ENCODE measurements around the gene RGS3.

The RGS3 gene

DNA sequence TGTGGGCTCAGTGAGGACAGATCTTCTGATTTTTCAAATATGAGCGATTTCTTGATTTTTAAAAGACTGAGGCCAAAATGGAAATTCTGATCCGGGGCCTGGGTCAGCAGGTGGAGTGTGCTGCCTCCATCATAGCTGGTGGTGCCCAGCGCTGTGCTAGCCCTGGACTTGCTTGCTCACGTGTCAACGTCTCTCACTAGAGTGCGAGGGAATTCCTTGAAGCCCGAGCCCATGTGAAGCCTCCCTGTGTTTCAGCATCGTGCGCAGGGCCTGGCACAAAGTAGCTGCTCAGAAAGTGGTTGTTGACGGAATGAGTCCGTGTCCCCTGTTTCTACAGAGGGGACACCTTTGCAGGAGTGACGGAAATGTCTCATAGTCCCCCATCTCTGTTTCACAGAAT lies 50.5 kb downstream of the RGS3 start:
- DNase-seq = no peak

DNA sequence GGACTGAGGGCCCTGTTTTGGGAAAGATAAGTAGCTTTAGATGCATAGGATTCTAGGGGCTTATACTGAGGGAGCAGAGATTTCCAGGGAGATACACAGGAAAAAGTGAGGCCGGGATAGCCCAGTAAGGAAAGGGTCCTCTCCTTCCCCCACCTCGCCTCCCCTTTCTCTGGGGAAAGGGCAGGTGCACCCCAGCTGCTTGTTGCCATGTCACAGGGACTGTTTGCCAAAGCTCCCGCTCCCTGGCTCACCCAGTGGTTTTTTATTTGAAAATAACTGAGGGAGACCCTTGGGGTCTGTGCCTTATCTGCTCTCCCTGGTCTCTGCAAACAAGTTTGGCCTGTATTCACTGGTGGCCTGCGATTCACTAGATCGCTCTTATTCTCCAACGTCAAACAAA lies 51.2 kb downstream of the RGS3 start:
- no peak for DNase-seq

- no peak for DNase-seq
Measured at GRCh38 chr9:113515862-113516261, 52.3 kb downstream of the RGS3 start.

DNA sequence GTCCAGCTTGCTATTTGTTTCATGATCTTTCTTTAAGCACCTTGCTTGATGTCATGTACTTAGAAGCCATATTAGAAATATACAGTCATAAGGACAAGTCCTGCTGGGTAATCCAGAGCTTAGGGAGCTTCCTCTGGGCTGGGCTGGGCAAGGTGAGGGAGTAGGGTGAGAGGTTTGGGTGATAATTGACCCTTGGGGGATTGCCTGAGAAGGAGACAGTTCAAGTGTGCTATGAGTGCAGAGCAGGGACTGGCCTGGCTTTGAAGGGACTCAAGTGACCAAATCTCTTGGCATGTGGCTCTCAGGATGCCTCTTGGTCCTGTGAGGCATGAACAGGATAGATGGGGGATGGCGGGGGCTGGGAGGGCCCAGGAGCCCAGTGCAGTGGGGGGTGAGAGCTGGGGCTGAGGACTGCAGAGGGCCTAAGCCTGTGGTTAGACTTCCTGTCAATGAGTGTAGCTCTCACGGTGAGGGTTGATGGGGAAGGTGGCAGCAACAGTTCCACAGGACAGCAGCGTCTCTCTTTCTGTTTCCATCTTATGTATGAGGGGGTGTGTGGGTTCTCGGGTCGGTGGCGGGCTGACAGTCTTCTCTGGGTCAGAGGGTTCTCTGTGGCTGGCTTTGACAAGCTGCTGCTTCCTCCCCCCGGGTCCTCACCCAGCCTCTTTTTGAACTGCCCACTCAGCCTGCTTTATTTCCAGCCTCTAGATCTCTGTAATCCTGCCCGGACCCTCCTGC lies 53.5 kb downstream of the RGS3 start:
- DNase-seq = no peak

- no peak for DNase-seq
Measured at GRCh38 chr9:113519426-113520108, 56.0 kb downstream of the RGS3 start.

DNA sequence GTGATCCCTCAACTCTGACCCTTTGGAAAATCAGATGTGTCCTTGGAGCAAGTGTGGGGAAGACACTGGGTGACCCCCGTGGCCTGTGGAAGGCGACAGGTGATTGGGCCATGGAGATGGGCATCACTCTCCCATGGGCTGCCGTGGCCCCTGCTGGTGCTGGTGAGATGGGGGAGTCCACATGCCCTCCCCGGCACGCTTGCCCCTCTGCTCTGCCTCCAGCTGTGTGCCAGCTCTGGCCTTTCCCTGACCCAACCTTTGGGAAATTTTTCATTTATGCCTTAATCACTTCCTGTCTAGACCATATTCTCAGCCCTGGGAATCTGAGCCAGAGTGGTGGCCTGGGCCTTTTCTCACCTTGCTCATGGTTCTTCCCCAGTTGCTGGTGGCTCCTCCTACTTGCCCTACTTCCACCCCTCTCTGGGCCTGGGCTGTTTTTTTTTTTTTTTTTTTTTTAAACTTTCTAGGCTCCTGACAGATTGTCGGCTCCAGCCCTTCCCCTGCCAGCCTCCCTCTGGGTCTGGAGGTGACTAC lies 56.6 kb downstream of the RGS3 start:
- no peak for DNase-seq

DNA sequence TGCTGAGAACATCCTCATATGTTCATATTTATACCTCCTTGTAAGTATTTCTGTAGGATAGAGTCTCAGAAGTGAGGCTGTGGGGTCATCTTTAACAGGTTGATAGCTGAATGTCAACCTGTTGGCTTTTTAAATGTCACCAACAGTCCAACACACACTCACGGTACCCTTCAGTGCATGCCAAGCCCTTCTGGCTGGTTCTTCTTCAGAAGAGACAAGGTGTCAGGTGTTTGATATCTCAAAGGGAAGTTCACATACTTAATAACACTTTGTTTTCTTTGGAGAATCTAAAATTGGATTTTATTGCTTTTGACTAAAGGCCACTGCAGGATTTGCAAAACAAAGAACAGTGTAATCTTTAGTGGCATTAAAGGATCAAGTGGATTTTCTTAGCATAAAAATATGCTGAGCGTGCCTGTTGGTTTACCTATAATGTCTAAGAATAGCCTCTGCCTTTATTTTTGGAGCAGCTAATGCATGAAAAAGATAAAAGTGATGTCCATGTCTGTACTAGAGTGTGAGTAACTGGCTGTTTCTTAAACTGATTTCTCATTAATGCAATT lies 58.2 kb downstream of the RGS3 start:
- no peak for DNase-seq

- DNase-seq = no peak
Measured at GRCh38 chr9:113522419-113522818, 58.9 kb downstream of the RGS3 start.

GRCh38 chr9:113522858-113523257 lies 59.3 kb downstream of the RGS3 start:
- no peak for DNase-seq

DNA sequence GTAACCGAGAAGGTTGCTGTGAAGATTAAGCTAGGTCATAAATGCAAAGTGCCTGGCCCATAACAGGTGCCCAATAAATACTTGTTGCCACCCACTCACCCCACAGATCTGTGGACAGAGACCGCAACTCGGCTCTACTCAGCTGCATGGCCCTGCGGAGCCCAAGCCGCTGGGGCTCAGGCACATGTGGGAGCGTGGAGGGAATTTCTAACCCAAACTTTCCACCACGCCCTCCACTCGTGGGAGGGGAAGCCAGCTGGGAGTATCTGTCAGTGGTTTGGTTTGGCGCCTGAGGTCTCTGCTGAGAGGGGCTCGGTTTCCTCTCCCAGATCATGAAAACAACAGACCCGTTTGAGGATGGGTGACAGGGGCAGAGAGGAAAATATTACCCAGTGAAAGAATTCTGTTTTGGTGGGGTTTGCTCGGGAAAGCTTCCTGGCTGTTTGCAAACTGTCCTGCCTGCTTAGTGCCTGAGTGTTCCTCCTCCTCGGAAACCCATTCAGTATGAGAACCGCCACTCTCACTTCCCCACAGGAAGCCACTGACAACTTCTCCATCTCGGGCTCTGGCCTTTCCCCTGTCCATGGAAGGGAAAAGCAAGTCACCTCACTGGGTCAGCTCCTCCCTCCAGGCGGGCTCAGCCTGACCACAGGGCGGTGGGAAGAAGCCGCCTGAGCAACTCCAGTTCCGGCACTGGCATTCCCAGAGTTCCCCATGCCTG lies 60.1 kb downstream of the RGS3 start:
- no peak for DNase-seq

DNA sequence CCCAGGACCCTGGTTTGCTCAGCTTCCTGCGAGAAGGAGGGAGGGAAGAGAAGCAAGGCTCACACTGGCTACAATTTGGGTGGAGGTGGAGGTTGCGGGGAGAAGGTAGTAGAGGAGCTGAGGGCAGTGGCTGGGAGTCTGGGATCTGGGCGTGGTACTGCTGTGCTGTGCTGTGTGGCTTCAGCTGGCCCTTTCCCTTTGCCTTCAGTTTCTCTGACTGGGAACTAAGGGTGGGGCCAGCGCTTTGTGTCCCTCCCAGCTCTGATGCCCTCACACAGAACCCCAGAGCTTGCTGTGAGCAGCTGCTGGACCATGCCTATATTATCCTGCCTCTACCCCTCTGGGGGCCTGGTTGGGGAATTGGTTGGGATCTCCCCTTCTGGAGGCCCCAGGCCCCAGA lies 60.9 kb downstream of the RGS3 start:
- no peak for DNase-seq

- no peak for DNase-seq
Measured at GRCh38 chr9:113525205-113525604, 61.7 kb downstream of the RGS3 start.

- no peak for DNase-seq
Measured at GRCh38 chr9:113525831-113526230, 62.3 kb downstream of the RGS3 start.

DNA sequence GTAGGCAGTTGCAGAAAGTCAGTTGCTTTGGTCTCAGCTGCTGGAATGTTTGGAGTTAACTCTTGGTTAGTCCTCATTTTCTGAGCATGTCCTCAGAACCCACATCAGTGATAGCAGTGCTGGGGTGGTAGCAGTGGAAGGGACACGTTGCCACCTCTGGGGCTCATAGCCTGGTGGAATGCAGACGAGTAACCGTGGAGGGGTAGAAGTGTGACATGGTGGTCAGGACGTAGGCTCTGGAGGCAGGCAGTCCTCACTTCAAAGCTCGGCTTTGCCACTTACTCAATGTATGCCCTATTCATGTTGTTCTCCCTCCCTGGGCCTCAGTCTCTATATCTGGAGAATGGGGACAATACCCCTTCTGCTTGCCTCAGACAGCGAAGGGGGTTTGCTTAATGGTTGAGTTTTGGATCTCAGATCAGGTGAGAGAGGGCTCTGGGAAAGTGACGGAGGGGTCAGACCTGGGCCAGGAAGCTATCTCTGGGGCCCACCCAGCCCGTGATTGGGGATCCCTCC lies 62.8 kb downstream of the RGS3 start:
- DNase-seq = no peak

GRCh38 chr9:113526841-113527240 lies 63.3 kb downstream of the RGS3 start:
- no peak for DNase-seq

DNA sequence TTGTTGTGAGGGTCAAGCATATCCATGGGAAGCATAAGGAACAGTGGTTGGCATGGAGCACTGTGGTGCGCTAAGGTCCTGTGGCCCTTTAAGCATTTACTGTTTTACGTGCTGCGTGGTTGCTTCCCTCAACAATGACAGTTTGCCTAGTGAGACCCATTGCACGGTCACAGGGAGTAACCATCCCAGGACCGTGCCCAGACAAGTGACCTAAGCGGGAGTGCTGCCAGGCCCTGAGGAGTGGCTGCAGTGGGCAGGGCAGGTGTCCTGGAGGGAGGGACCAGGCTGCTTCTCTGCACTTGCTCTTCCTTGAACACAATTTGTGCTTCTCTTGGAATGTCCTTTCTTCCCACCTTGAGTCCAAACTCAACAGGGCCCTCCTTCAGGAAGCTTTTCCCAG lies 64.6 kb downstream of the RGS3 start:
- no peak for DNase-seq

- no peak for DNase-seq
Measured at GRCh38 chr9:113528811-113529210, 65.3 kb downstream of the RGS3 start.

GRCh38 chr9:113529336-113530009 lies 65.9 kb downstream of the RGS3 start:
- no peak for DNase-seq

GRCh38 chr9:113530022-113530635 lies 66.6 kb downstream of the RGS3 start:
- DNase-seq = no peak

- no peak for DNase-seq
Measured at GRCh38 chr9:113530942-113531341, 67.4 kb downstream of the RGS3 start.

DNA sequence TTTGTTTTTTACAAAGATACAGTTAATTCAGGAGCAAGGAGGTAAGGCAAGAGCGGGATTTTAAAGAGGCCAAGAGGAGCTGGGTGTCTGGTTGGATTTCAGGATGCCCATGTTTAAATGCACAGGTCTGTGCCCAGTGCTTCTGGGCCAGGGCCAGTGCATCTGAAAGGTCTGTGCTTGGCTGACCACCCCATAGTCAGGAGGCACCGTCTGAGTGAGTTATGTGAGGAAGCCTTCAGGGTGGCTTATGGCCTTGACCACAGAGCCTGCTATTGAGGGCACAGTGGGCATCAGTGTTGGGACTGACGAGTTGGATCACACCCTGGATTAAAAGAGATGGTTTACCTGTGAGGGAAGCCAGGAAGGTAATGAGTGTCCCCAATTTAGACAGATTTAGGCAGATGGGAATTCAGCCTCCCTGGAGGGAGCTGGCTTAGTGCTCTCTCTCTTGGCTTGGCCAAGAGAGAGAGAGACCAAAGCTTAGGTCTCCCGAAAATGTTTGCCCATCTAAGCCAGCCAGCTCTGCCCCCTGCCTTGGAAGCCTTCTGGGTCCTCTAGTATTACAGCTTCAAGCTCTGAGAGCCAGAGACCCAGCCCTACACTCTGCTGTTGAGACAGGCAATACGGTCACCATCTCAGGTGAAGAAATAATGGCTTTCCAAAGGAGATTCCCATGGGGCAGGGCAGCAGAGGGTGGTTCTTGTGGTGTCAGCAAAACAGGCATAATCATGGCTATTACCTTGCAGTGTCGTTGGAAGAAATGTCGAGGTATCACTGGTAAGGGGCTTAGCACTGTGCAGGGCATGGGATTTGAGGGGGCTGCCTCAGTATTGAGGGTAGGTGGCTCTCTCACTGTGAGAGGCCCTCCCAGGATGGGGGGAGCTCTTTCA lies 68.6 kb downstream of the RGS3 start:
- no peak for DNase-seq

Measured in NCI-H524 treated with DMSO at 0.1 percent for 48 hours (cell line).